ENCODE measurements around the gene NT5M. TPM values are rescaled to one million over a fixed set of nuclear protein-coding genes. Genes with fewer than 3 reads are reported as not detected.
A peak's percentile ranks its signal among the peaks of the same experiment; 100 is the strongest.

The NT5M gene
- total RNA-seq, 3 donors from 2014 or later = 1.0 to 4.6 (median 2.9) TPM

DNA sequence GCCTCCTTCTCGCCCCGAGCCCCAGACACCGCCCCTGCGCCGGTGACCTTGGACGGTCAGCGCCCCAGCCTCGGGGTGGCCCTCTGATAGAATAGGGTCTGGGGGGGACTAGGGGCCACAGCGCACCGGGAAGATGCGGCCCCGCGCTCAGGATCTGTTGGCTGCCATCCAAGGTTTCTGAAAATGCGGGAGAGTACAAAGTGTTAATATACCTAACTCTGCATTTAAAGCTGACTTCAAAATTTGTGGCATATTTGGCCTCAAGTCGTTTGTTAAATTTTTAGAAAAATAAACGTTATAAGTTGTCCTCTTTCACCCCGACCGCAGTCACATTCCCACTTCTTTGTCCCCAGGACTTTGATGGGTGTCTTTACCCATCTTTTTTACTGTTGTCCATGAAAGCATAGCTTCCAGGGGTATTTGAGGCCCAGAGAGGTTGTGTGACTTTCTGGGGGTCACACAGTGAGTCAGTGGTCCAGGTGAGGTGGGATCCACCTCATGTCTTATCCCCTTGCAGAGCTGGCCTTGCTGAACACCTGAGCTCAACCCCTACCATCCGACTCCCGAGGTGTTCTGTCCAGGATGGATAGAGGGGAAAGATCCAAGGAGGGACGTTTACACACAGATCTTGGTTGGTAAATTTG lies 796 bp downstream of the NT5M start:
- TF ChIP-seq POLR2AphosphoS5 (IDR thresholded peaks at IDR 0.05) = no peak
- no peak for TF ChIP-seq POLR2A (IDR thresholded peaks at IDR 0.05)
- TF ChIP-seq, protein P1, sequence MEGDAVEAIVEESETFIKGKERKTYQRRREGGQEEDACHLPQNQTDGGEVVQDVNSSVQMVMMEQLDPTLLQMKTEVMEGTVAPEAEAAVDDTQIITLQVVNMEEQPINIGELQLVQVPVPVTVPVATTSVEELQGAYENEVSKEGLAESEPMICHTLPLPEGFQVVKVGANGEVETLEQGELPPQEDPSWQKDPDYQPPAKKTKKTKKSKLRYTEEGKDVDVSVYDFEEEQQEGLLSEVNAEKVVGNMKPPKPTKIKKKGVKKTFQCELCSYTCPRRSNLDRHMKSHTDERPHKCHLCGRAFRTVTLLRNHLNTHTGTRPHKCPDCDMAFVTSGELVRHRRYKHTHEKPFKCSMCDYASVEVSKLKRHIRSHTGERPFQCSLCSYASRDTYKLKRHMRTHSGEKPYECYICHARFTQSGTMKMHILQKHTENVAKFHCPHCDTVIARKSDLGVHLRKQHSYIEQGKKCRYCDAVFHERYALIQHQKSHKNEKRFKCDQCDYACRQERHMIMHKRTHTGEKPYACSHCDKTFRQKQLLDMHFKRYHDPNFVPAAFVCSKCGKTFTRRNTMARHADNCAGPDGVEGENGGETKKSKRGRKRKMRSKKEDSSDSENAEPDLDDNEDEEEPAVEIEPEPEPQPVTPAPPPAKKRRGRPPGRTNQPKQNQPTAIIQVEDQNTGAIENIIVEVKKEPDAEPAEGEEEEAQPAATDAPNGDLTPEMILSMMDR (IDR thresholded peaks at IDR 0.05) = no peak
- no peaks in the 10 kb centered on the region for H3K27me3 ChIP-seq
- intact Hi-C loops (cut with DNase I; ENCODE audit: low total_unique reads) = no loop called here
- peak overlapping the region; percentile 46 to 77 (median 63) for H3K4me3 ChIP-seq
- H3K9me3 ChIP-seq = no peaks in the 10 kb centered on the region
- H3K4me1 ChIP-seq = no peaks in the 10 kb centered on the region
- peak overlapping the region; percentile 42 to 62 for H3K27ac ChIP-seq
- H3K36me3 ChIP-seq = no peaks in the 10 kb centered on the region
- no peak for DNase-seq (ENCODE audit: low spot score in 2 of 2)

DNA sequence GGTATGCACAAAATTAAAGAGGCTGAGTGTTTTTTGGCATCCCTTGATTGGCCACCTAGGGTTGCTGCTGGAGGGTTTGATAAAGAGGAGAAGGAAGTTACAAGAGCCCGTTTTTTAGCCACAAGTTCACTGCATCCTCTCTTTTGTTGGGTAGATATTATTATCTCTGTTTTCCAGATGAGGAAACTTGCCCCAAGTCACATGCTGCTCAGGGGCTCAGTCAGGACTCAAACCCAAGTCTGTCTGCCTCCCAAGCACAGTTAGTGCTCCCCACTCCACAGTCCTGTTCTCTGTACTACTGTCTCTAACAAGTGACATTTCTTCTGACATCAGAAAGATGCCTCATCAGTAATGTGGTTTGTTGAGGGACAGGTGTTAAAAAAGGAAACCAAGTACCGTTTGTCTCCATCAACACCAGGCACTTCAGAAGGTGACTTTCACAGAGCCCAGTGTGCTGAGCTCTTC lies 1.4 kb downstream of the NT5M start:
- Histone ChIP-seq H3K27ac (no peak overlapping the region), H3K4me1 (no peaks in the 10 kb centered on the region), H3K4me3 (no peak overlapping the region), H3K27me3 (no peaks in the 10 kb centered on the region), H3K36me3 (no peaks in the 10 kb centered on the region), H3K9me3 (no peaks in the 10 kb centered on the region)
- no peak for DNase-seq (ENCODE audit: low spot score in 2 of 2)
- intact Hi-C loops (cut with DNase I; ENCODE audit: low total_unique reads) = no loop called here
- TF ChIP-seq POLR2A (IDR thresholded peaks at IDR 0.05) (no peak), POLR2AphosphoS5 (IDR thresholded peaks at IDR 0.05) (no peak)
- TF ChIP-seq, protein P1 (IDR thresholded peaks at IDR 0.05) = no peak

DNA sequence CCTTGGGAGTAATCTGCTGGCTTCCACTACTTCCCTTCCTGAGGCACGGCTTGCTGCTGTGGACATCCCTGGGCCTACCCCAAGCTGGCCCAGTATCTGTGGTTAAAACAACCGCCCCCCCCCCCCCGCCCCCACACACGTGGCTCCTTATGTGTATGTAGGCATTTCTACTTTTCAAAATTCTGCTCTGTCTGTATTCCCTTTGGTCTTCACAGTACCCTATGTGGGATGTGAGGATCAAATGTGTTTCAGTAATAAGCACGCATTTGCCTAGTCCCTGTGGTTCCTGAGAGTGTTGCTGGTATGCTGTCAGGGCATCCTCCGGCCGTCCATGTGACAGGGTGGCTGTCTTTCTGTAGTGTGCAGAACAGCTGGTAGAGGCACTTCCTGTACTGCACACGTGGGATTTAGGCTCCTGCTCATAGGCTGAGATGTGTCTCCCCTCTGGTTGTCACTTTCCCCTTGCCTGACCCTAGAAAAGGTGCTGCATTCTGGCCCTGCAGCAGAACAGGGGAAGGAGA lies 2.2 kb downstream of the NT5M start:
- Histone ChIP-seq H3K4me3 (no peak overlapping the region), H3K27me3 (no peaks in the 10 kb centered on the region), H3K4me1 (no peaks in the 10 kb centered on the region), H3K36me3 (no peaks in the 10 kb centered on the region), H3K9me3 (no peaks in the 10 kb centered on the region), H3K27ac (no peak overlapping the region)
- intact Hi-C loops (cut with DNase I; ENCODE audit: low total_unique reads) = no loop called here
- no peak for DNase-seq (ENCODE audit: low spot score in 2 of 2)
- TF ChIP-seq POLR2AphosphoS5 (IDR thresholded peaks at IDR 0.05) (no peak), POLR2A (IDR thresholded peaks at IDR 0.05) (no peak)
- TF ChIP-seq, protein P1 (IDR thresholded peaks at IDR 0.05) = no peak

DNA sequence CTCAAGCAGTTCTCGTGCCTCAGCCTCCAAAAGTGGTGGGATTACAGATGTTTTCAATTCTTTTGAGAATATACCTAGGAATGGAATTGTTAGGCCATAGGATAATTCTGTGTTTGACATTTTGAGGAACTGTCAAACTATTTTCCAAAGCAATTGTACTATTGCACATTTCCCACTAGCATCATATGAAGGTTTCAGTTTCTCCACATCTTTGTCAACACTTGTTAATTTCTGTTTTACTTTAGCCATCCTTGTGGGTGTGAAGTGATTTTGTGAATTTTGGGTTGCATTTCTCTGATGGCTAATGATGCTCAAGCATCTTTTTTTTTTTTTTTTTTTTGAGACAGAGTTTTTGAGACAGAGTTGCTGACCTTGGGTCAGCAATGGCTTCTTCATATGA lies 6.2 kb downstream of the NT5M start:
- intact Hi-C loops (cut with DNase I; ENCODE audit: low total_unique reads) = no loop called here

More for the DNA sequence above, 6.2 kb downstream of the NT5M start:
- TF ChIP-seq, protein P1 (IDR thresholded peaks at IDR 0.05) = no peak
- no peak overlapping the region for H3K27ac ChIP-seq
- H3K4me1 ChIP-seq = no peaks in the 10 kb centered on the region
- no peak for DNase-seq (ENCODE audit: low spot score in 2 of 2)
- H3K4me3 ChIP-seq = no peak overlapping the region
- H3K27me3 ChIP-seq = no peaks in the 10 kb centered on the region
- no peaks in the 10 kb centered on the region for H3K9me3 ChIP-seq
- H3K36me3 ChIP-seq = no peaks in the 10 kb centered on the region

Data from breast epithelium (tissue), 4 donors.